Measurements from ENCODE around the gene SIRPB2.

SIRPB2 gene

GRCh38 chr20:1471242-1471641, 20.0 kb downstream of the SIRPB2 start:
- no peak for DNase-seq (ENCODE audit: low read depth)

DNA sequence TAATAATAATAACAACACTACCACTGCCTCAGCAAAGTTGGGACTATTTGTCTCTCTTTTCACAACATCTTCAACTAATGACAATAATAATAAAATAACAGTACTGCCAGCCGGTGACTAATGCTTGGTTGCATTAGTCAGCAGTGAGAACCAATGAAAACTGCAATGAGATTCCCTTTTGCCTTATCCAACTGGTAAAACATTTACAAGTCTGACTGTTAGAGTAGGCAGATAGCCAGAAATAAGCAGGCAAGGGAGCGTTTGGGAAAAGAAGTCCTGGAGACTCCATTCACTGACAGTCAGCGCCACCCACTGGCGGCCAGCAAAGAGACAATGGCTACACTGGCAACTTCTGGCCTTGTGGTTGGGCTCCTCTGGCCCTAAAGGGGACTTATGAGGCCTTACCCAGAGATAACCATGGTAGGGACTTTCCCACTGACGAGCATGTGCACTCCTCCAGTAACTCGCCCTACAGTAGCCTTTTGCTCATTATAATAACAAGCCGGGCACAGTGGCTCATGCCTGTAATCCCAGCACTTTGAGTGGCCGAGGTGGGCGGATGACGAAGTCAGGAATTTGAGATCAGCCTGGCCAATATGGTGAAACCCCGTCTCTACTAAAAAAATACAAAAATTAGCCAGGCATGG, 21.2 kb downstream of the SIRPB2 start:
- no peak for DNase-seq (ENCODE audit: low read depth)

GRCh38 chr20:1469306-1469905, 21.8 kb downstream of the SIRPB2 start:
- DNase-seq (ENCODE audit: low read depth), result no peak

DNA sequence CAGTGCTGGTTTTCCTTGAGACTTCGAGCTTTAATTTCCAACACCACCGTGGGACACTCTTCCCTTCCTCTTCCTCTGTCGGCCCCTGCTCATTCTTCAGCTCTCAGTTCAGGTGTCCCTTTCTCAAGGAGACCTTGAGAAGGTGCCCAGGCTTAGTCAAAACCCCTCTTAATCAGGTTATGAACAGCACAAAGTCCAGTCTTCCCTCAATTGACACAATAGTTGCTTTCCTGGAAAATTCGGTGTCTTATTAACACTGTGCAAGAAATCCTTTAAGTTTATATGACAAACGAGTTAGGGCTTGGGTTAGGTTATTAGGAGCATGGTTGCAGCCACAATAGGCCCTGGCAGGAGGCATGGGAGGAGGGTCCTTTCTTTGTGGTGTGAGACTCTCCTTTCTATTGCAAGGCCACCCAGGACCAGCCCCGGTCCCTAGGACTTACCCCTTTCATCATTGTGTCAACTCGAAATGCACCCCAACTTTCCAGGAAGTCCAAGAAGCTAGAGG, 23.0 kb downstream of the SIRPB2 start:
- no peak for DNase-seq (ENCODE audit: low read depth)

DNA sequence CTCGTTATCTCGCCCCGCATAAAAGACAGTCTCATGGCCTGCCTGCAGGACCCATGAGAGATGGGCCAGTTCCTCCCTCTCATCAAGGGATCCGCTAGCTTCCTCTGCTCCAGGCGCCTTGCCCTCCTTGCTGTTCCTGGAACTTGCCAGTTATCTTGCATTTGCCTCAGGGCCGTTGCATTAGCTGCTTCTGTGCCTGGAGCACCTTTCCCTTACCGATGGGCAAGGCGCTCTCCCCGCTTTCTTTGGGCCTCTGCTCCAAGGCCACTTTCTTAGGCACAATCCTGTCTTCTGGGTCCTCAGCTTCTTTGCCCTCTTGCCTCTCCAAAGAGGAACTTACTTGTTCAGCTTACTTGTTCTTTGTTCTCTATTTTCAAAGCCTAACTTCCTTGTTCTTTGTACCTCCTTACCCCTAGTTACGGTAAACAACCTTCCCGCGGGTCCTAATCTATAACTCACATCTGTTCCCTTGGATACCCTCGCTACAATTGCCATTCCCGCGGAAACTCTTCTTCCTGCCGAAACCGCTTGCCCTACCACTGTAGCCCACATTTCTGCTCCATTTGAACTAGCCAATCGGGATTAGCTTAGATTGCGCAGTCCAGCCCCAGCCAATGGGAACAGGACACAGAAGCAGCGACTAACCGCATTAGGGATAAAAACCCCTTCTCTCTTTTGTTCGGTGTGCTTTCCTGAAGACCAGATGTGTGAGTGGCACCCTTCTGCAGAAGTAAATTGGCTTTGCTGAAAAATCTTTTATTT, 23.7 kb downstream of the SIRPB2 start:
- no peak for DNase-seq (ENCODE audit: low read depth)

DNA sequence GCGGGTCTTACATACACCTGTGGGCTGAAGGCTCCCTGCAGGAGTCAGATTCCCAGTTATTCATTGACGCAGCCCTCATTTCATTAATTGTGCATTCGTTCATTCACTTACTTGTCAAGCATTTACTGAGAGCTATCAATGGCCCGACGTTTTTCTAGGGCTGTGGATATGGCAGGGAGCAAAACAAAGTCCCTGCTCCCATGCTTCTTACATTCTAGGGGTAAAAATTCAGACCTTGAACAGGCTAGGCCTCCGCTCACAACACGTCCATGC, 24.2 kb downstream of the SIRPB2 start:
- DNase-seq (ENCODE audit: low read depth), result no peak

DNA sequence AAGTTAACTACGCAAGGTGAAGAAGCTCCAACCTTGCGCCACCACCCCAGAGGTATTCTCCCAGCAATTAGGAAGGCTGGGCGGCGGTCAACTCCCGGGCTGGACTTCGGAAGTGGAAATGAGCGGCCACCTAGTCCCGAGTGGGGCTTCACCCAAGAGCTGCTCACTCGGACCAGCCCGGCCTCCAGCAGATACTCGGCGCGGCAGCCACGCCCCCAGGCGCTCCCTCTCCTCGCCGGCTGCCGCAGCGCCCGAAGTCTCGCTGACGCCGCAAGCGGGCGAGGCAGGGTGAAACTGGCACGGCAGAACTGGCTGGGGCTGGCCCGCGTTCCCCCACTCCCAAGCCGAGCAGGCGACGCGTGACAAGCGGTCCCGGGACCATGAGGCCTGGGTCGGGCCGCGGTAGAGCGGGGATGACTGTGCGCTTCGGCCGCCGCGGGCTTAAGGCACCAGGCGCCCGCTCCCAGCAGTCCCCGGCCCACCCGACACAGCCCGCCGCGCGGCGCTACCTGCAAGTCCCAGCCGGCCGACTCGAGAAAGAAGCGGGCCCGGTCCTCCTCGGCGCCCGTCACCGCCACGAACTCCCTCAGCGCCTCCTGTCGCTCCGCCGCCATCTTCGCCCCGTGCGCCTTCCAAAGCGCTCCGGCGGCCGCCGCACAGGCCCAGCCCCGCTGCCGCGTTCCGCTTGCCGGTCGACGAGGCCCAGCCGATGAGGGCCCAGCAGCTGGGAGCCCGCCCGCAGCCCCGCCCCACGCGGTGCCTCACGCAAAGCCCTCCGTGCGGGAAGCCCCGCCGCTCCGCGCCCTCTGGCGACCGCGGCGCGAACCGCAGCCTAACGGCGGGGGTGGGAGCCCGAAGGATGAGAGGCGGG, 24.8 kb downstream of the SIRPB2 start, which contains the start of gene NSFL1C:
TSS of gene NSFL1C (minus strand) at position 639 of the 871 bp plus-strand sequence. CDS start at position 614, 25 bp downstream.
- peak; percentile 93 for DNase-seq (ENCODE audit: low read depth)

- DNase-seq (ENCODE audit: low read depth), result no peak
Observed at GRCh38 chr20:1465470-1466210, 25.6 kb downstream of the SIRPB2 start.

- no peak for DNase-seq (ENCODE audit: low read depth)
Observed at GRCh38 chr20:1463971-1464570, 27.1 kb downstream of the SIRPB2 start.

GRCh38 chr20:1462834-1463233, 28.4 kb downstream of the SIRPB2 start:
- no peak for DNase-seq (ENCODE audit: low read depth)

GRCh38 chr20:1462001-1462400, 29.2 kb downstream of the SIRPB2 start:
- no peak for DNase-seq (ENCODE audit: low read depth)

DNA sequence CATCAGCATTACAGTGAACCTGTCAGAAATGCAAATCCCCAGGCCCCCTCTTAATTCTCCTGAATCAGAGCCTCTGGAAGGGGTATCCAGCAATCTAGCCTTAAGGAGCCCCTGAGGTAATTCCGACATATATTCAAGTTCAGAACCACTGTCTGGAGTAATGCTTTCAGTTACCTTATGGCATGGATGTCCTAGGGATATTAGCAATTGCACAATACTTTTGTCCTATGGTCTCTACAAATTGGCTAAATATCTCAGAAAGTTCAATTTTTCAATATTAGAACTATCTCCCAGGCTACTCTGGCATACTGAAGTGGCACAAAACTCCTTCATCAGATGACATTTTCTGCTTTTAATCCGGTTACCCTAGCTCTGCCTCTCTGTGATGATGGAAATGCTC, 30.9 kb downstream of the SIRPB2 start:
- DNase-seq (ENCODE audit: low read depth), result no peak

DNA sequence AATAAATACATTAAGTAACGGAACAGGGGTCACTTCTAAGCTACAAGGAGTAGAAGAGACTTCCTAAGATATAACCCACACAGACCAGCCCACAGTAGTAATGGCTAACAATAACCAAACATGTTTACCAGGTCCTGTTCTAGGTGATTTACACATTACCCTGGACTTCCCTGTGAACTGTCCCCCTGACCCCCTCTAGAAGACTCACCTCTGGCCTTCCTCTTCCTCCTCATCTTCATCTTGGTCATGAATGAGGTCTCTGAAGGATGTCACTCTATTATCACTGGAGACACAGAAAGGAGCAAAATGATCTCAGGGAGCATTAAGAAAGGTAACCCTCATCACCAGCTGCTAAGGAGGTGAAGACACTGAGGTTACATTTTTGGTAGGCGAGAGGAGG, 33.2 kb downstream of the SIRPB2 start:
- no peak for DNase-seq (ENCODE audit: low read depth)

- no peak for DNase-seq (ENCODE audit: low read depth)
Observed at GRCh38 chr20:1456300-1456699, 34.9 kb downstream of the SIRPB2 start.

DNA sequence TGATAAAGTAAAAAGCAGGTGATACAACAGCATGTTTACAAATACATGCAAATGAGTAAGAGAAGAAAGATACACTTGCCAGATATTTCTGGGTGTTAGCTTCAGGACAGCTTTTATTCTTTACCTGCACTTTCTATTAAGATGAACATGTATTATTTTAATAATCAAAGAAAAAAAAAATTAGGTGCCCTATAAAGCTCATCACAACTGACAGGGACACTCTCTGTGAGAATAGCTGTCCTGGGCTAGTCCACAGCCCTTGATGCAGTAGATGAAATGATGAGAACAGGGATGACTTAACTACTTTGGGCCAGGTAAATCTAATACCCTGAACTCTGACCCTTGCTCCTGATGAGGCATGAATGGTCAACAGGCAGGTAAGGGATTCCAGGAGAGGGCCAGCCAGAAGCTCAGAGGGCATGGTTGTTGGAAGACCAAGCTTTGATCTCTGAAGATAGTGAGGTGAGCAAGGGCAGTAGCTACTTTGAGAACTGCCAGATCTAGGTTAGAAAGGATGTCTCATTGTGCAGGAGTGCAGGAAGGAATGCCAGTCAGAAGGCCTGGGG, 40.2 kb downstream of the SIRPB2 start:
- no peak for DNase-seq (ENCODE audit: low read depth)

- no peak for DNase-seq (ENCODE audit: low read depth)
Observed at GRCh38 chr20:1449370-1449769, 41.9 kb downstream of the SIRPB2 start.

GRCh38 chr20:1448081-1448620, 43.1 kb downstream of the SIRPB2 start:
- no peak for DNase-seq (ENCODE audit: low read depth)

- DNase-seq (ENCODE audit: low read depth), result no peak
Observed at GRCh38 chr20:1446536-1446935, 44.7 kb downstream of the SIRPB2 start.

- no peak for DNase-seq (ENCODE audit: low read depth)
Observed at GRCh38 chr20:1443085-1443484, 48.1 kb downstream of the SIRPB2 start.

GRCh38 chr20:1442304-1442703, 48.9 kb downstream of the SIRPB2 start:
- DNase-seq (ENCODE audit: low read depth), result no peak

- no peak for DNase-seq (ENCODE audit: low read depth)
Observed at GRCh38 chr20:1441133-1441532, 50.1 kb downstream of the SIRPB2 start.

Data from stimulated activated CD8-positive, alpha-beta memory T cell treated with anti-CD3 and anti-CD28 coated beads, Interleukin-15, amount 100 ng/mL, for 1 hour (primary cell).